ENCODE measurements around the gene GET3. TPM values are rescaled to one million over a fixed set of nuclear protein-coding genes. Genes with fewer than 3 reads are reported as not detected.
A peak's percentile ranks its signal among the peaks of the same experiment; 100 is the strongest.

GET3 gene
- total and polyA plus RNA-seq, 12 donors: 37.0 to 121 (median 60.1) TPM

DNA sequence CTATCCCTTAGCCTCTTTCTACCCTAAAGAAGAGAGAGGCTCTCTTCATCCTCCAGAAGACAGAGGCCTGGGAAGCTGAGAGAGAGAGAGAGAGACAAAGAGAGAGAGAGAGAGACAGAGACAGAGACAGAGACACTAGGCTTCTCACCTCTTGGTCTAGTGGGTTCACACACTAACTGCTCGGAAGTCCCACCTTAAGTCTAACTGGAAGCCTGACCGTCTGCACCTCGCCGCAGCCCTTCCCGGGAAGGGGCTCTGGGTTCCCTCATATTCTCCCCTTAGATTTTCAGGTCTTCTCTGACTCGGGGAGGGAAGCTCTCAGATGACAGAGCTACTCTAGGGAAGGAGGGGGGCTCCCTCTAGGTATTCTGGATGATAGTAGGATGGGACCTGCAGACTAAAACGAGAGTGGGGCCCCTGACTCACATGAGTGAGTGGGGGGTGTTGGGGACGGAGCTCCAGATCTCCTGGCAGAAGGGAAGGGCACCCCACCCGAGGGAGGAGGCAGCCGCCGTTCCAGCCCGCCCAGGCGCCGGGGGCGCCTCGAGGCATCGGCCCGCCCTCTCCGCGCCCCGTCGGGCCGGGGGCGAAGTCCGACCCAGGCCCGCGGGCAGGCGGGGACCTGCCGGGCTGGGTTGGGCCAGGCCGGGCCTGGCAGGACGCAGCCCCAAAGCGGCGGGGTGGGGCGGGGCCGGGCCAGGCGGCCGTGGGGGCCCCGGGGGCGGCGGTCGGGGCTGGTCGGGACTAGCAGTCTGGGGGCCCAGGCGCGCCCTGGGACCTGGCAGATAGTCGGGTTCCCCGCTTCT, 52.0 kb downstream of the GET3 start:
- H3K4me3 ChIP-seq: peak overlapping the region in 9 of 10 donors; percentile 70 to 100 (median 88)
- peak in 1 of 2 donors; percentile 37 for DNase-seq
- TF ChIP-seq, protein P1, sequence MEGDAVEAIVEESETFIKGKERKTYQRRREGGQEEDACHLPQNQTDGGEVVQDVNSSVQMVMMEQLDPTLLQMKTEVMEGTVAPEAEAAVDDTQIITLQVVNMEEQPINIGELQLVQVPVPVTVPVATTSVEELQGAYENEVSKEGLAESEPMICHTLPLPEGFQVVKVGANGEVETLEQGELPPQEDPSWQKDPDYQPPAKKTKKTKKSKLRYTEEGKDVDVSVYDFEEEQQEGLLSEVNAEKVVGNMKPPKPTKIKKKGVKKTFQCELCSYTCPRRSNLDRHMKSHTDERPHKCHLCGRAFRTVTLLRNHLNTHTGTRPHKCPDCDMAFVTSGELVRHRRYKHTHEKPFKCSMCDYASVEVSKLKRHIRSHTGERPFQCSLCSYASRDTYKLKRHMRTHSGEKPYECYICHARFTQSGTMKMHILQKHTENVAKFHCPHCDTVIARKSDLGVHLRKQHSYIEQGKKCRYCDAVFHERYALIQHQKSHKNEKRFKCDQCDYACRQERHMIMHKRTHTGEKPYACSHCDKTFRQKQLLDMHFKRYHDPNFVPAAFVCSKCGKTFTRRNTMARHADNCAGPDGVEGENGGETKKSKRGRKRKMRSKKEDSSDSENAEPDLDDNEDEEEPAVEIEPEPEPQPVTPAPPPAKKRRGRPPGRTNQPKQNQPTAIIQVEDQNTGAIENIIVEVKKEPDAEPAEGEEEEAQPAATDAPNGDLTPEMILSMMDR (IDR thresholded peaks at IDR 0.05): no peak
- H3K27me3 ChIP-seq: no peaks in the 10 kb centered on the region
- ATAC-seq: no peak
- H3K9me3 ChIP-seq: no peaks in the 10 kb centered on the region
- intact Hi-C loops (cut with DNase I): no loop called here
- H3K36me3 ChIP-seq: peaks cover 0 to 15% (median 0%) of the 10 kb centered on the region in 9 donors
- peaks cover 38 to 68% (median 61%) of the 10 kb centered on the region in 9 donors for H3K4me1 ChIP-seq
- H3K27ac ChIP-seq: peak overlapping the region; percentile 94 to 100 (median 99)
- WGBS, 2 donors: 2 to 3% methylated on average over 39 to 45 of the region's 46 CpGs

DNA sequence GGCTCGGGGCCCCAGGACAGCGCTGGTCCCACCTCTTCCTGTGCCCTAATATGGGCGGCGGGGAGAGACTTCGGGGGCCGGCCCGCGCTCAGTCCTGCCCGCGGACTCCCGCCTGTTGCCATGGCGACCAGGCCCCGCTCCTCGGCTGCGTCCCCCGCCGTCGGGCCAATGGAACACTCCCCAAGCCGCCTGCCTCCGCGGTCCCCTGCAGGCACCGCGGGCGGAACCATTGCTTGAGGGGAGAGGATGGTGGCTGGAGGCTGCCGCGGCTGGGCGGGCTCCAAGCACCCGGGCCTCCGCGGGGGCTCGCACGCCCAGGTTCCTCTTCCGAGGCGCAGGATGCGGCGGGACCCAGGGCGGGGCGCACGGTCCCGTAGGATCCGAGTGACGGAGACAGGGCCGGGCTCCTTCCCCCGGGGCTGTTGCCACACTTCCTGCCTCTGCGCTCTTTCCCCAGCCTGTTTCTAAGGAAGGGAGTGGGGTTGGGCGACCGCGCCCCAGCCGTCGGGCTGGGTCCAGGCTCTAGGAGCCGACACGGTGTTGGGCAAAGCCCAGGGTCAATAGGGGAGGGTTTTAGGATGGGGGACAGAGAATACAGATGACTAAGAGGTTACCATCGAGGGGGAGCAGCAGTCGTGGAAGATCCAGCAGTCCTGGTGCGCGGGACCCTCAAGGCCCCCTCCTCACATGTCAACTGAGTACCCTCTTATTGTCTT, 52.8 kb downstream of the GET3 start:
- peaks cover 0 to 15% (median 0%) of the 10 kb centered on the region in 9 donors for H3K36me3 ChIP-seq
- ATAC-seq (peak; percentile 41 to 65 (median 56)), DNase-seq (peak; percentile 97 to 98)
- H3K4me1 ChIP-seq: peaks cover 33 to 68% (median 57%) of the 10 kb centered on the region in 9 donors
- peak overlapping the region; percentile 30 to 100 (median 85) for H3K4me3 ChIP-seq
- peak overlapping the region; percentile 94 to 100 (median 99) for H3K27ac ChIP-seq
- intact Hi-C loops (cut with DNase I): loop anchor here in 5 of 10 donors (5.0 to 10.0 kb wide), 4 partner anchors 68 to 365 kb away; partner anchors contain the start of genes IER2 (in 2 of the 5), STX10 (in 2 of the 5) and TNPO2 (in 1 of the 5)
- H3K27me3 ChIP-seq: no peaks in the 10 kb centered on the region
- no peaks in the 10 kb centered on the region for H3K9me3 ChIP-seq
- TF ChIP-seq, protein P1 (IDR thresholded peaks at IDR 0.05): no peak
- WGBS, 2 donors: 0 to 1% methylated on average over 53 to 56 of the region's 56 CpGs

DNA sequence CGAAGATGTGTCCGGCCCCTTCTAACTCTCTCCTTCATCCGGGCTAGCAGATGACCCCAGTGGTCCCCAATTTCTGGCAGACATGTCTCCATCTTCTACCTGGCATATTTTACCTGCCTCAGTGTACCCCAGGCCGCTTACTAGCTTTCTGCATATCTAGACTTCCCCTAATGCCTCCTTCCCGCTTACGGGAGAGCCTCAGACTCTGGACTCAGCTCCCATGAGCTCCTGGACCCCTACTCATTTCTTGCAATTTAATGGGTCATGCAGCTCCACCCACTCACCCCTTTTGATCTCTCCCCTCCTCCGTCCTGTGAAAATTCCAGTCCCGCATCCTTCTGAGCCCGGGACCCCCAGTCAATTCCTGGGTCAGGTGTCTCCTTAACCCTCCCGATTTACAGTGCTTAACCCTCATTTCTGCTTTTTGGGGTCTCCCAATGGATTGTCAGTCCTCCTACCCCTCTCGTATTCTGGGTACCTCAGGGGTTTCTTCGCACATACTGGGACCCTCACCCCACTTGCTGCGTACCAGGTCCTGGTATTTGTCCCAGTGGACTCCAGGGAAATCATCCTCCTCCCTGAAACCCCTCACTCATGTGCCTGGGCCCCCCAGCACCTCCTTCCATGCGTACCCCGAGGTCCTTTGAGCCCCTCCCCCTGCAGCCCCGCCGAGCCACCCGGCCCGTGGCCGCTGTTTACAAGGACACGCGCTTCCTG, 53.5 kb downstream of the GET3 start:
- ATAC-seq (no peak), DNase-seq (no peak)
- WGBS, 2 donors: 2 to 3% methylated on average over 22 of the region's 22 CpGs
- H3K27me3 ChIP-seq: no peaks in the 10 kb centered on the region
- H3K4me3 ChIP-seq: peak overlapping the region; percentile 30 to 100 (median 85)
- H3K9me3 ChIP-seq: no peaks in the 10 kb centered on the region
- TF ChIP-seq, protein P1 (IDR thresholded peaks at IDR 0.05): no peak
- peaks cover 31 to 66% (median 56%) of the 10 kb centered on the region in 9 donors for H3K4me1 ChIP-seq
- intact Hi-C loops (cut with DNase I): loop anchor here in 6 of 10 donors (1.0 to 10.0 kb wide), 5 partner anchors 12 to 364 kb away; partner anchors contain the start of genes IER2 (in 2 of the 6), STX10 (in 2 of the 6) and TNPO2 (in 1 of the 6)
- peaks cover 0 to 15% (median 0%) of the 10 kb centered on the region in 9 donors for H3K36me3 ChIP-seq
- peak overlapping the region; percentile 94 to 100 (median 99) for H3K27ac ChIP-seq
